Brain microvascular endothelial cell (primary cell): Measurements from ENCODE around the gene TALDO1.

Experiments used
- DNase-seq: peaks from one replicate; pipeline ENCODE4 v3.0.0-alpha.2; 2020
- H3K27ac ChIP-seq: fragments of 250-450 bp; sonication (Bioruptor Pico); 2 replicates; pipeline ENCODE4 v1.5.1; 2020; ENCODE audit warnings: mild to moderate bottlenecking, moderate library complexity
- H3K27me3 ChIP-seq: fragments of 250-450 bp; sonication (Bioruptor Pico); replicated peaks from 2 replicates; pipeline ENCODE4 v1.5.1; 2020; ENCODE audit warnings: mild to moderate bottlenecking
- H3K36me3 ChIP-seq: fragments of 250-450 bp; sonication (Bioruptor Pico); replicated peaks from 2 replicates; pipeline ENCODE4 v1.5.1; 2020; ENCODE audit warnings: mild to moderate bottlenecking
- H3K4me3 ChIP-seq: 2 replicates; pipeline ENCODE4 v1.5.1; 2011; ENCODE audit warnings: low read depth, mild to moderate bottlenecking, control low read depth, low read length, moderate library complexity
- in situ Hi-C: cut with HindIII; loops from 2 replicates; pipeline ENCODE4 v1.10.0; 2017; ENCODE audit warnings: low sequenced_read_pairs, low pct_ligation_motif_present
- TF ChIP-seq, protein P1 (sequence below): IDR thresholded peaks from 2 replicates; pipeline ENCODE4 v1.5.1; 2011; ENCODE audit warnings: low read depth, mild to moderate bottlenecking, moderate library complexity, low read length, control low read depth, inconsistent platforms; ENCODE audit errors: missing control alignments

TALDO1 gene

DNA sequence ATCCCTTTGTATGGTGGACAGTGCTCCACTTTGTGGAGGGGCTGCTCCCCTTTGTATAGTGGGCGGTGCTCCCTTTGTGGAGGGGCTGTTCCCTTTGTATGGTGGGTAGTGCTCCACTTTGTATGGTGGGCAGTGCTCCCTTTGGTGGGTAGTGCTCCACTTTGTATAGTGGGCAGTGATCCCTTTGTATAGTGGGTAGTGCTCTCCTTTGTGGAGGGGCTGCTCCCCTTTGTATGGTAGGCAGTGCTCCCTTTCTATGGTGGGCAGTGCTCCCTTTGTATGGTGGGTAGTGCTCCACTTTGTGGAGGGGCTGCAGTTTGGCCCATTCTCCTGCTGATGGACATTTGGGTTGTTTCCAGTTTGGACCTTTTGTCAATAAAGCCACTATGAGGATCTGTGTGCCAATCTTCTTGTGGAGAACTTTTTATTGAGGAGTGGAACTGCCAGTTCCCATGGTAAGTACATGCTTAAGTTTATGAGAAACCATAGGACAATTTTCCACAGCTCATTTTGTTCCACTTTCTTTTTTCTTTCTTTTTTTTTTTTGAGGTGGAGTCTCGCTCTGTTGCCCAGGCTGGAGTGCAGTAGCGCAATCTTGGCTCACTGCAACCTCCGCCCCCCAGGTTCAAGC is 4.6 kb upstream of the TALDO1 start:
- Histone ChIP-seq H3K27me3 (no peaks in the 10 kb centered on the region), H3K27ac (no peak overlapping the region), H3K36me3 (peaks cover 2% of the 10 kb centered on the region), H3K4me3 (no peak overlapping the region)
- TF ChIP-seq, protein P1, sequence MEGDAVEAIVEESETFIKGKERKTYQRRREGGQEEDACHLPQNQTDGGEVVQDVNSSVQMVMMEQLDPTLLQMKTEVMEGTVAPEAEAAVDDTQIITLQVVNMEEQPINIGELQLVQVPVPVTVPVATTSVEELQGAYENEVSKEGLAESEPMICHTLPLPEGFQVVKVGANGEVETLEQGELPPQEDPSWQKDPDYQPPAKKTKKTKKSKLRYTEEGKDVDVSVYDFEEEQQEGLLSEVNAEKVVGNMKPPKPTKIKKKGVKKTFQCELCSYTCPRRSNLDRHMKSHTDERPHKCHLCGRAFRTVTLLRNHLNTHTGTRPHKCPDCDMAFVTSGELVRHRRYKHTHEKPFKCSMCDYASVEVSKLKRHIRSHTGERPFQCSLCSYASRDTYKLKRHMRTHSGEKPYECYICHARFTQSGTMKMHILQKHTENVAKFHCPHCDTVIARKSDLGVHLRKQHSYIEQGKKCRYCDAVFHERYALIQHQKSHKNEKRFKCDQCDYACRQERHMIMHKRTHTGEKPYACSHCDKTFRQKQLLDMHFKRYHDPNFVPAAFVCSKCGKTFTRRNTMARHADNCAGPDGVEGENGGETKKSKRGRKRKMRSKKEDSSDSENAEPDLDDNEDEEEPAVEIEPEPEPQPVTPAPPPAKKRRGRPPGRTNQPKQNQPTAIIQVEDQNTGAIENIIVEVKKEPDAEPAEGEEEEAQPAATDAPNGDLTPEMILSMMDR, result no peak
- DNase-seq, result no peak
- in situ Hi-C loops, result no loop called here

DNA sequence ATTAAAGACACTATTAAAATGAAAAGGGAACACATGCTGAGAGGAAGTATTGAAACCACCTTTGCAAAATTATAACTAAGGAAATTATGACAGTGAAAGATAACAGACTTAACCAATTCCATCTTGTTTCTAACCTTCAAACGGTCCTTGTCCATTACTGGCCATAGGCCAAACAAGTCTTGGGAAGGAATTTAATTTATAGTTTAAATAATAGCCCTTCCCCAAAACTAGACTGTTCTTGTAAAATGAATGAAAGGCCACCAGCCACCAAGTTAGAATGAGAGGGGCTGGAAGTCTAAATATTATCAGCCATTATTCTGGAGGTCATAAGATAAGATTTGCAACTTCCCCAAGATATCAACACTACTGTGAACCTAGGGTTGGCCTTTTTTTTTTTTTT is 1.8 kb upstream of the TALDO1 start:
- TF ChIP-seq, protein P1, result no peak
- in situ Hi-C loops, result no loop called here
- H3K36me3 ChIP-seq, result peaks cover 2% of the 10 kb centered on the region
- no peaks in the 10 kb centered on the region for H3K27me3 ChIP-seq
- no peak for DNase-seq
- H3K27ac ChIP-seq, result no peak overlapping the region
- no peak overlapping the region for H3K4me3 ChIP-seq

GRCh38 chr11:746289-747157 is 741 bp upstream of the TALDO1 start:
- H3K36me3 ChIP-seq, result peaks cover 2% of the 10 kb centered on the region
- H3K27ac ChIP-seq, result no peak overlapping the region
- no peaks in the 10 kb centered on the region for H3K27me3 ChIP-seq
- TF ChIP-seq, protein P1, result no peak
- DNase-seq, result no peak
- peak overlapping the region; percentile 62 for H3K4me3 ChIP-seq
- in situ Hi-C loops, result no loop called here

DNA sequence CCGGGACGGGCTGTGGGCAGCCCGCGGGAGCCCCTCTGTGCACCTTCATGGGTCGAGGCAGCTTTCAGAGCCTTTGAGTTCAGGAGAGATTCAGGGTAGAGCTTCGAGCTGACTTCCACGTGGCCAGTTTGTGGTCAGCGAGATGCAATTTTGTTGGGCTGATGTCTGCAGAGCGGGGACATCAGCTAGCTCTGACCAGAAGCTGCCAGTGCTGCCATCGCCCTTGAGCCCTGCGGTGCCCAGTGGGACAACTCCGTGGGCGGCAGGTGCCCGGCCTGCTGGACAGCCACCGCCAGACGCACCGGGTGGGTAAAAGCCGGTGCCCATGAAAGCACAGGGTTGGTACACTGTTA is 719 bp downstream of the TALDO1 start:
- DNase-seq, result no peak

GRCh38 chr11:749731-750130 is 2.5 kb downstream of the TALDO1 start:
- no peak for DNase-seq
- Histone ChIP-seq H3K4me3 (no peak overlapping the region), H3K27me3 (no peaks in the 10 kb centered on the region), H3K36me3 (peaks cover 9% of the 10 kb centered on the region), H3K27ac (no peak overlapping the region)
- TF ChIP-seq, protein P1, result no peak
- in situ Hi-C loops, result no loop called here

More for the DNA sequence above, 719 bp downstream of the TALDO1 start:
- in situ Hi-C loops, result no loop called here
- Histone ChIP-seq H3K27me3 (no peaks in the 10 kb centered on the region), H3K4me3 (peak overlapping the region; percentile 69), H3K36me3 (peaks cover 9% of the 10 kb centered on the region), H3K27ac (peak overlapping the region; percentile 82)
- TF ChIP-seq, protein P1, result no peak

DNA sequence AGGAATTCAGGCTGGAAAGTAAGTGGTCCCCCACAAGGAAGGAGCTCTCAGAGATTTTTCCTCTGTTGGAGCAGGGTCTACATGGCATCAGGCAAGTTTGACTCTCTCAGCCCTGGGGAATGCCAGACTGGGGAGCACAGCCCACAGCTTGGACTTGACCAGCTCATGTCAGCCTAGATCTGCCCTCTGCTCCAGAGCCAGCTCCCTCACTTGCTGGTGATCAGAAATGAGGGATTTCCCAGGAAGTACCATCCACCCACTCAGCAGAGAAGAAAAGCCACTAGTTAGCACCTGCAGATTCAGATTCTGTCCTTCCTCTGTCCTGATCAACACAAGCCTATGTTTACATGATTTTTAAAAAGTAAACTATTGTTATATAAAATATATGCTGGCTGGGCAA is 13.0 kb downstream of the TALDO1 start:
- DNase-seq, result no peak
- peaks cover 72% of the 10 kb centered on the region for H3K36me3 ChIP-seq
- H3K27ac ChIP-seq, result no peak overlapping the region
- TF ChIP-seq, protein P1, result no peak
- in situ Hi-C loops, result no loop called here
- no peak overlapping the region for H3K4me3 ChIP-seq
- no peaks in the 10 kb centered on the region for H3K27me3 ChIP-seq
